Stimulated activated CD4-positive, alpha-beta T cell treated with anti-CD3 and anti-CD28 coated beads, Interleukin-1b, Interleukin-23, amount 100 ng/mL, for 48 hours (primary cell): Measurements from ENCODE around the gene CLASP1.

Source experiments
- DNase-seq: peaks from one replicate; pipeline ENCODE4 v3.0.0-alpha.2; 2020

CLASP1 gene

GRCh38 chr2:121534007-121534406 lies 115.3 kb downstream of the CLASP1 start:
- no peak for DNase-seq

GRCh38 chr2:121532894-121533293 lies 116.4 kb downstream of the CLASP1 start:
- DNase-seq = no peak

GRCh38 chr2:121532347-121532766 lies 116.9 kb downstream of the CLASP1 start:
- DNase-seq = no peak

- DNase-seq = peak; percentile 85
Measured at GRCh38 chr2:121530212-121530705, 119.0 kb downstream of the CLASP1 start.

- peak; percentile 35 for DNase-seq
Measured at GRCh38 chr2:121529439-121530211, 119.6 kb downstream of the CLASP1 start.

- DNase-seq = peak; percentile 82
Measured at GRCh38 chr2:121527009-121527682, 122.1 kb downstream of the CLASP1 start.

- no peak for DNase-seq
Measured at GRCh38 chr2:121524685-121525425, 124.4 kb downstream of the CLASP1 start.

GRCh38 chr2:121521359-121521758 lies 127.9 kb downstream of the CLASP1 start:
- DNase-seq = no peak

- DNase-seq = no peak
Measured at GRCh38 chr2:121520641-121520994, 128.6 kb downstream of the CLASP1 start.

- no peak for DNase-seq
Measured at GRCh38 chr2:121519732-121520640, 129.3 kb downstream of the CLASP1 start.

- DNase-seq = no peak
Measured at GRCh38 chr2:121519153-121519552, 130.1 kb downstream of the CLASP1 start.

- no peak for DNase-seq
Measured at GRCh38 chr2:121513597-121514333, 135.5 kb downstream of the CLASP1 start.

- DNase-seq = no peak
Measured at GRCh38 chr2:121510857-121511256, 138.4 kb downstream of the CLASP1 start.

GRCh38 chr2:121506621-121507020 lies 142.6 kb downstream of the CLASP1 start:
- DNase-seq = no peak

GRCh38 chr2:121505986-121506586 lies 143.2 kb downstream of the CLASP1 start:
- DNase-seq = no peak

GRCh38 chr2:121505005-121505404 lies 144.3 kb downstream of the CLASP1 start:
- DNase-seq = no peak

- no peak for DNase-seq
Measured at GRCh38 chr2:121504316-121504715, 144.9 kb downstream of the CLASP1 start.

- DNase-seq = no peak
Measured at GRCh38 chr2:121502781-121503180, 146.5 kb downstream of the CLASP1 start.

GRCh38 chr2:121502246-121502645 lies 147.0 kb downstream of the CLASP1 start:
- no peak for DNase-seq

GRCh38 chr2:121501554-121501953 lies 147.7 kb downstream of the CLASP1 start:
- DNase-seq = no peak

- DNase-seq = no peak
Measured at GRCh38 chr2:121501031-121501430, 148.2 kb downstream of the CLASP1 start.
